ENCODE results near the gene APOL3.

DNA sequence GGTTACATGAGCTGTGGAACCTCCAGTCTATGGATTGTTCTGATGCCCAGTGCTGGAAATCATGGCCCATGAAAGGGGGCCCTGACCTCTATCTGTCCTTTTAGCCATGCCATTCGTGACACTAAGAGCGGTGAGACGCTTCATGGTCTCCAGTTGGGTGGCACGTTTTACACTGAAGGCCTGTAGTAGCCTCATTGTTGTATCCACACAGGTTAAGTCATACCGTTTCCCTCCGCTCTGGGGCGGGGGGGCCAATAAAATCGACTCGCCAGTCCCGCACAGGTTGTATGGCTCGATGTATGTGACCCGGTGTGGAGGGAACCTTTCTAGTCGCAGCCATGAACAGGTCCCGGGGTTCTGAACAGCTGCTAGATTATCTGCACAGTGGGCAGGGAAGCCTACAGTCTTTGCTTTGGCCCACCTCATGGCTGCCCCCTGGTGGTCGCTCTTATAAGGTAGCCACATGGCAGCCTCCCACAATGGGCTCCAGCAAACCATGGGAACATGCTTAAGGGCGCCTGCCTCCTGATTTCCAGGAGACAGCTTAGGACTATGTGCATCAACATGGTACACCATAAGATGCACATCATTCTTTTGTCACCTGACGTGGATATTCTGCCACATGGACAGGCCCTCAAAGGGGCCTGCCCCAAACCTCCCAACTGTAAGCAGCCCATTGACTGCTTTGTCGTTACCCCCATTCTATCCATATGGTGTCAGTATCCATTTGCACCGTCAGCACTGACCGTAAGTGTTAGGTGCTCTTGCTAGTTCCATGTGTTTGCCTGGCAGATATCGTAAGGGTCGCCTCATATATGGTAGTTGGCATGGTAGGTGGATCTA, 19.7 kb upstream of the APOL3 start:
- TF ChIP-seq, protein P1, sequence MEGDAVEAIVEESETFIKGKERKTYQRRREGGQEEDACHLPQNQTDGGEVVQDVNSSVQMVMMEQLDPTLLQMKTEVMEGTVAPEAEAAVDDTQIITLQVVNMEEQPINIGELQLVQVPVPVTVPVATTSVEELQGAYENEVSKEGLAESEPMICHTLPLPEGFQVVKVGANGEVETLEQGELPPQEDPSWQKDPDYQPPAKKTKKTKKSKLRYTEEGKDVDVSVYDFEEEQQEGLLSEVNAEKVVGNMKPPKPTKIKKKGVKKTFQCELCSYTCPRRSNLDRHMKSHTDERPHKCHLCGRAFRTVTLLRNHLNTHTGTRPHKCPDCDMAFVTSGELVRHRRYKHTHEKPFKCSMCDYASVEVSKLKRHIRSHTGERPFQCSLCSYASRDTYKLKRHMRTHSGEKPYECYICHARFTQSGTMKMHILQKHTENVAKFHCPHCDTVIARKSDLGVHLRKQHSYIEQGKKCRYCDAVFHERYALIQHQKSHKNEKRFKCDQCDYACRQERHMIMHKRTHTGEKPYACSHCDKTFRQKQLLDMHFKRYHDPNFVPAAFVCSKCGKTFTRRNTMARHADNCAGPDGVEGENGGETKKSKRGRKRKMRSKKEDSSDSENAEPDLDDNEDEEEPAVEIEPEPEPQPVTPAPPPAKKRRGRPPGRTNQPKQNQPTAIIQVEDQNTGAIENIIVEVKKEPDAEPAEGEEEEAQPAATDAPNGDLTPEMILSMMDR (IDR thresholded peaks at IDR 0.05), result peak; percentile 75
- TF ChIP-seq, protein P2, sequence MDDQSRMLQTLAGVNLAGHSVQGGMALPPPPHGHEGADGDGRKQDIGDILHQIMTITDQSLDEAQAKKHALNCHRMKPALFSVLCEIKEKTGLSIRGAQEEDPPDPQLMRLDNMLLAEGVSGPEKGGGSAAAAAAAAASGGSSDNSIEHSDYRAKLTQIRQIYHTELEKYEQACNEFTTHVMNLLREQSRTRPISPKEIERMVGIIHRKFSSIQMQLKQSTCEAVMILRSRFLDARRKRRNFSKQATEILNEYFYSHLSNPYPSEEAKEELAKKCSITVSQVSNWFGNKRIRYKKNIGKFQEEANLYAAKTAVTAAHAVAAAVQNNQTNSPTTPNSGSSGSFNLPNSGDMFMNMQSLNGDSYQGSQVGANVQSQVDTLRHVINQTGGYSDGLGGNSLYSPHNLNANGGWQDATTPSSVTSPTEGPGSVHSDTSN (IDR thresholded peaks at IDR 0.05), result no peak
- TF ChIP-seq, protein P3, sequence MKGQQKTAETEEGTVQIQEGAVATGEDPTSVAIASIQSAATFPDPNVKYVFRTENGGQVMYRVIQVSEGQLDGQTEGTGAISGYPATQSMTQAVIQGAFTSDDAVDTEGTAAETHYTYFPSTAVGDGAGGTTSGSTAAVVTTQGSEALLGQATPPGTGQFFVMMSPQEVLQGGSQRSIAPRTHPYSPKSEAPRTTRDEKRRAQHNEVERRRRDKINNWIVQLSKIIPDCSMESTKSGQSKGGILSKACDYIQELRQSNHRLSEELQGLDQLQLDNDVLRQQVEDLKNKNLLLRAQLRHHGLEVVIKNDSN (IDR thresholded peaks at IDR 0.05; ENCODE audit: borderline replicate concordance, low read depth), result no peak
- TF ChIP-seq GABPA (IDR thresholded peaks at IDR 0.05; ENCODE audit: low read depth), result no peak
- peak; percentile 60 for TF ChIP-seq RAD21 (IDR thresholded peaks at IDR 0.05; ENCODE audit: low read length)

All from SK-N-SH (cell line).